ENCODE results near the gene DUS4L.

DNA sequence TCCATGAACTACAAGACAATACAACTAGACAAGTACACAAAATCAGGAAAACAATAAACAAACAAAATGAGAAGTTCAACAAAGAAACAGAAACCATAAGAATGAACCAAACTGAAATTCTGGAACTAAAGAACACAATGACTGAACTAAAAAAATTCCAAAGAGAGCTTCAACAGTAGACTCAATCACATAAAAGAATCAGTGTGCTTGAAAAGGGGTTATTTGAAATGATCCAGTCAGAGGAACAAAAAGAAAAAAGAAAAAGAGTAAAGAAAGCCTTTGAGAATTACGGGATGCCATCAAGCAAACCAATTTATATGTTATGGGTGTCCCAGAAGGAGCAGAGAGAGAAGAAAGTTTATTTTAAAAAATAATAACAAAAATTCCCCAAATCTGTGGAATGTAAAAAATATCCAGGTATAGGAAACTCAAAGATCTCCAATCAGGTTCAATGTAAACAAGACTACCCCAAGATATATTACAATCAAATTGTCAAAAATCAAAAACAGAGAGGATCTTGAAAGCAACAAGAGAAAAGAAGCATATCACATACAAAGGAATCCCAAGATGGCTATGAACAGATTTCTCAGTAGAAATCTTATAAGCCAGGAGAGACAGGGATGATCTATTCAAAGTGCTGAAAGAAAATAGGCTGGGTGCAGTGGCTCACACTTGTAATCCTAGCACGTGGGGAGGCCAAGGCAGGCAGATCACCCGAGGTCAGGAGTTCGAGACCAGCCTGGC is 18.8 kb upstream of the DUS4L start:
- TF ChIP-seq ZNF384 (IDR thresholded peaks at IDR 0.05) (no peak), SP1 (IDR thresholded peaks at IDR 0.05) (no peak), NFRKB (IDR thresholded peaks at IDR 0.05) (no peak), FOXK2 (IDR thresholded peaks at IDR 0.05) (no peak), TARDBP (IDR thresholded peaks at IDR 0.05) (no peak), ELF4 (IDR thresholded peaks at IDR 0.05) (no peak), HDGF (IDR thresholded peaks at IDR 0.05; ENCODE audit: borderline replicate concordance) (no peak), FOXA1 (IDR thresholded peaks at IDR 0.05) (no peak)
- TF ChIP-seq, protein P1, sequence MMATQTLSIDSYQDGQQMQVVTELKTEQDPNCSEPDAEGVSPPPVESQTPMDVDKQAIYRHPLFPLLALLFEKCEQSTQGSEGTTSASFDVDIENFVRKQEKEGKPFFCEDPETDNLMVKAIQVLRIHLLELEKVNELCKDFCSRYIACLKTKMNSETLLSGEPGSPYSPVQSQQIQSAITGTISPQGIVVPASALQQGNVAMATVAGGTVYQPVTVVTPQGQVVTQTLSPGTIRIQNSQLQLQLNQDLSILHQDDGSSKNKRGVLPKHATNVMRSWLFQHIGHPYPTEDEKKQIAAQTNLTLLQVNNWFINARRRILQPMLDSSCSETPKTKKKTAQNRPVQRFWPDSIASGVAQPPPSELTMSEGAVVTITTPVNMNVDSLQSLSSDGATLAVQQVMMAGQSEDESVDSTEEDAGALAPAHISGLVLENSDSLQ (IDR thresholded peaks at IDR 0.05) = no peak
